ENCODE results near the gene CD1B.
"Not testable (repeated sequence)": the region's sequence is repeated elsewhere in the genome, so short reads cannot be mapped to it uniquely, and the experiment has no call there.

The CD1B gene

DNA sequence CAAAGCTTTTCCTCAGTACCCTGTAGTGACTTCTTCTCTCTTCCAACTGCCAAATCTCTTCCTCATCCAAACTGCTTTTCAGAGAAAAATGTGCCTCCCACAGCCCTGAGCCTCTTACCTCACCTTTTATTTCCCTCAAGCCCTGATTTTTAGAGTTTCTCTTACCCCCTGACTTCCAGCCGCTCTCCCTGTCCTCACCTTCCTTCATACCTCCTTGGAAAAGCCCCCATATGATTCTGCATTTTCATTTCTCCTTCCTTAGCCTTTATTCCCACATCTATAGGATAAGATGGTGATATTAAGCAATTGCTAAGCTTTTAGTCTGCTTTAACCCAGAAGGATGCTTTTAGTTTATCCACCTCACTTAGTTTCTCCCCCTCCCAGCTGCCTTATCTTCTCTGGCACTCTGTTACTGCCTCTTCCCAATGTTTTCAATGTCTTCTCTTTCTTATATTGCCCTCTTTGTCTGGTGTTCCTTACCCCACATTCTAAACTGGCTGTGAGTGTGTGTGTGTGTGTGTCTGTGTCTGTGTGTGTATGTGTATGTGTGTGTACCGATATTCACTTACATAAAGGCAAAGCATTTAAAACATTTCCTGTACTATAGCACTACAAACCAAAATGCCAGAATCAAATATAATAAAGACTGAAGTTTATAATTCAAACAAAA lies at the start of gene CD1B:
Gene CD1B, minus strand, starts transcription at position 51 of the 670 bp plus-strand sequence. CDS start 108 bp downstream, outside the sequence.
- Histone ChIP-seq H3K27ac (ENCODE audit: low read depth, low read length) (no peak within 1 kb of the TSS), H3K9ac (ENCODE audit: low read length) (no peak within 1 kb of the TSS), H3K4me1 (ENCODE audit: insufficient read depth, low read length) (no peaks in the 10 kb centered on the region), H3K9me3 (ENCODE audit: low read length) (no peaks in the 10 kb centered on the region), H3K36me3 (ENCODE audit: insufficient read depth, low read length) (no peaks in the 10 kb centered on the region), H3K4me3 (ENCODE audit: low read depth in 1 of 2, low read length in 2 of 2) (no peak within 1 kb of the TSS), H3K27me3 (ENCODE audit: control insufficient read depth in 1 of 2, insufficient read depth in 2 of 2, low read length in 2 of 2) (no peaks in the 10 kb centered on the region)

DNA sequence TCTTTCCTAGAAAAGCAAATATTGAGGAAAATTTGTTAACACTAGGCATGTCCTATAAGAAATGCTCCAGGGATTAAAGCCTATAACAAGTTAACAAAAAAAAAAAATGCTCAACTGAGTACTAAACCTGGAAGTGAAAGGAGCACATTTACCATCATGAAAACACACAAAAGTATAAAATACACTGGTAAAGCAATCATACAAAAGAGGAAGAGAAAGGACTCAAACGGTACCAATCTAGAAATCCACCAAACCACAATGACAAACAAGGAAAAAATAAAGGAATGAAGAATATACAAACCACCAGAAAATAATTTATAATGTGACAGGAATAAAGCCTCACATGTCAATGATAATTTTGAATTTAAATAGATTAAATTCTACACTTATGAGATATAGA lies 43.5 kb upstream of the CD1B start:
- no peak overlapping the region for H3K9ac ChIP-seq (ENCODE audit: low read length)
- no peaks in the 10 kb centered on the region for H3K27me3 ChIP-seq (ENCODE audit: control insufficient read depth in 1 of 2, insufficient read depth in 2 of 2, low read length in 2 of 2)
- no peaks in the 10 kb centered on the region for H3K4me1 ChIP-seq (ENCODE audit: insufficient read depth, low read length)
- no peaks in the 10 kb centered on the region for H3K36me3 ChIP-seq (ENCODE audit: insufficient read depth, low read length)
- H3K27ac ChIP-seq (ENCODE audit: low read depth, low read length), result no peak overlapping the region
- no peak overlapping the region for H3K4me3 ChIP-seq (ENCODE audit: low read depth in 1 of 2, low read length in 2 of 2)
- peaks cover 5% of the 10 kb centered on the region for H3K9me3 ChIP-seq (ENCODE audit: low read length)

DNA sequence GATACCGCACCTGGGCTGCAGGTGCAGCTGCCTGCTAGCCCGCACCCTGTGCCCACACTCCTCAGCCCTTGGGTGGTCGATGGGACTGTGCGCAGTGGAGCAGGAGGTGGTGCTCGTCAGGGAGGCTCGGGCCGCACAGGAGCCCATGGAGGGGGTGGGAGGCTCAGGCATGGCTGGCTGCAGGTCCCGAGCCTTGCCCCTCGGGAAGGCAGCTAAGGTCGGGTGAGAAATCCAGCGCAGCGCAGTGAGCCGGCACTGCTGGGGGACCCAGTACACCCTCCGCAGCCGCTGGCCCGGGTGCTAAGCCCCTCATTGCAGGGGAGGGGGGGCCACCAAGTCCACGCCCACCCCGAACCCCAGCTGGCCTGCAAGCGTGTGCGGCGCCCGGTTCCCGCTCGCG lies 42.8 kb upstream of the CD1B start:
- not testable (repeated sequence) for H3K9me3 ChIP-seq (ENCODE audit: low read length); H3K4me1 ChIP-seq (ENCODE audit: insufficient read depth, low read length); H3K27ac ChIP-seq (ENCODE audit: low read depth, low read length); H3K9ac ChIP-seq (ENCODE audit: low read length); H3K27me3 ChIP-seq (ENCODE audit: control insufficient read depth in 1 of 2, insufficient read depth in 2 of 2, low read length in 2 of 2); H3K36me3 ChIP-seq (ENCODE audit: insufficient read depth, low read length); H3K4me3 ChIP-seq (ENCODE audit: low read depth in 1 of 2, low read length in 2 of 2)

DNA sequence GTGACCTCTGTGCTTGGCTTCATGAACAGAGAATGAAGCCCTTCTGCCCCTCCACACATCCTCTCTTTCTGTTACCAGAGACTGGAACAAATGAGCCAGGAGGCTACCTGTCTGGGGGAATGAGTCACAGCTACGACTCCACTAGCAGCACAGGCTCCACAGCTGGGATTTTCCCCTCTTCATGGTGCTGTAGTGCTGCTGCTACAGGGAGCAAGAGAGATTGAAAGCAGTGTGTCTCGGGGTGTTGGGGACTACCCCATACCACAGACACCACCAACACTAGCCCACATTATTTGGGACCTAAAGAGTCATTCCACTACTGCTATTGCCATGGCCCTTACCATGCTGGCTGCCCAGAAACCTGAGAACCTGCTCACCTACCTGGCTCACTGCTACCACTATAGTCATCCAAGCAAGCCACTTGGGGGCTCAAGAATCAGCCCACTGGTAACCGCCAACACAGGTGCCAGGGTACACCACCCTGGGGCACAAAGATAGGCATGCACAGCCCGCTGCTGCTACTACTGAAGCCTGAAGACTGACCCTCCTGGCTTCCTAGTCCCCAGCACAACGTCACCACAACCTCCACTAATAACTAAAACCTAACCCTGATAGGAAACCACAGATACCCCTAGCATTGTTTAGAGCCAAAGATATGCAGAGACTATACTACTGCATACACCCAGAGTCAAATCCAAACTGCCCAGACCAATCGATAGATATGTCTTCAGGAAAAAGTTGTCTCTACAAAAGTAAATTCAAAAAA lies 40.0 kb upstream of the CD1B start:
- H3K27ac ChIP-seq (ENCODE audit: low read depth, low read length), result no peak overlapping the region
- H3K4me1 ChIP-seq (ENCODE audit: insufficient read depth, low read length), result no peaks in the 10 kb centered on the region
- no peaks in the 10 kb centered on the region for H3K27me3 ChIP-seq (ENCODE audit: control insufficient read depth in 1 of 2, insufficient read depth in 2 of 2, low read length in 2 of 2)
- H3K9ac ChIP-seq (ENCODE audit: low read length), result no peak overlapping the region
- no peak overlapping the region for H3K4me3 ChIP-seq (ENCODE audit: low read depth in 1 of 2, low read length in 2 of 2)
- peaks cover 5% of the 10 kb centered on the region for H3K9me3 ChIP-seq (ENCODE audit: low read length)
- no peaks in the 10 kb centered on the region for H3K36me3 ChIP-seq (ENCODE audit: insufficient read depth, low read length)

DNA sequence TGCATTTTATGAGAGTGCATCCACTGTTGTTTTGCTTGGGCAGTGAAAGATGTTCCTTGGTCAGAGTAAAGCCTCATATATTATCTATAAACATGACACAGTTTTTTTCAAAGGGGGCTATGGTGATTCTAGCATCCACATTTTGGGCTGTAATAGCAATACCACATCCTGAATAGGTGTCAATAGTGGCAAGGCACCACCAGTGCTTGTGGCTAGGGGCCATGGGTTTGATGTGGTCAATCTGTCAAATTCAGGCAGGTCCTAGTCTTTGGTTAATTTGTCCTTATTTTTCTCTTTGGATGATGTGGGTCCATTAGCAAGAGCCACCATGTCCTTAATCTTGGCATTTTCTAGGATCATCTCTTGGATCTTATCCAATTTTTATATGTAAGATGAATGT lies 35.5 kb upstream of the CD1B start:
- no peaks in the 10 kb centered on the region for H3K27me3 ChIP-seq (ENCODE audit: control insufficient read depth in 1 of 2, insufficient read depth in 2 of 2, low read length in 2 of 2)
- peaks cover 4% of the 10 kb centered on the region for H3K9me3 ChIP-seq (ENCODE audit: low read length)
- H3K9ac ChIP-seq (ENCODE audit: low read length), result no peak overlapping the region
- H3K36me3 ChIP-seq (ENCODE audit: insufficient read depth, low read length), result no peaks in the 10 kb centered on the region
- H3K4me1 ChIP-seq (ENCODE audit: insufficient read depth, low read length), result no peaks in the 10 kb centered on the region
- no peak overlapping the region for H3K4me3 ChIP-seq (ENCODE audit: low read depth in 1 of 2, low read length in 2 of 2)
- no peak overlapping the region for H3K27ac ChIP-seq (ENCODE audit: low read depth, low read length)

DNA sequence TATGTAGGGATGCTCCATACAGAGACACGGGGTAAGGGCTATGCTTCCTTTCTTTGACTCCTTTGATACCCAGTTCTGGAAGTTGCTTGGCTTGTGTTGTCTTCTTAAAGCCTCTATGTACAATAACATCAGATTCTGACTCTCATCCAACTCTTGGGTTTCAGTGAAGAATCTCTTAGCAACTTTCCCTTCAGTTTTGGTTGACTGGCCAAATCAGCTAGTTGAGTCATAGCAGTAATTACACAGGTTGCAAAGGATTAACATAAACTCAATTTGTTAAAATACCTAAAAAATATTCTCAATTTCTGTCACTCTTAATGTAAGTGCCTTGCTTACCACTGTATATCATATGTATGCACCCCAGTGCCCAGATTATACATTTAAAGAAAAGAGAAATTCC lies 31.6 kb upstream of the CD1B start:
- Histone ChIP-seq H3K36me3 (ENCODE audit: insufficient read depth, low read length) (no peaks in the 10 kb centered on the region), H3K27me3 (ENCODE audit: control insufficient read depth in 1 of 2, insufficient read depth in 2 of 2, low read length in 2 of 2) (no peaks in the 10 kb centered on the region), H3K27ac (ENCODE audit: low read depth, low read length) (no peak overlapping the region), H3K4me3 (ENCODE audit: low read depth in 1 of 2, low read length in 2 of 2) (no peak overlapping the region), H3K4me1 (ENCODE audit: insufficient read depth, low read length) (no peaks in the 10 kb centered on the region), H3K9me3 (ENCODE audit: low read length) (no peaks in the 10 kb centered on the region), H3K9ac (ENCODE audit: low read length) (no peak overlapping the region)

DNA sequence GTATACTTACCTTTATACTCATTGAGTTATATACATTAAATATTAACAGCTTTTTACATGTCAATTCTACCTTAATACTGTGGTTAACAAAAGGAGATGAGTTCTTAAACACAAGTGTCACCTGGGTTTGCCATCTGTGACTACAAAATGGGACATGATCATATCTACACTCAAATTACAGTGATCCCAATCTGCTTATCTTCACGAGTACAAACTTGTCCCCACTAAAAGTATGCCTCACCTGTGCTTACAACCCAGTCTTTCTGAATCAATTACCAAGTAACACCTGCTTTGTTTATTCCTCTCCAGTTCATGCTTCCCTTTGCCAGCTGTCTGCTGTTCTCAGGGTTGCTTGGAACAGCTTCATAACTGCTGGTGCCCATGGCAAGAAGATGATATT lies 31.2 kb upstream of the CD1B start:
- H3K27me3 ChIP-seq (ENCODE audit: control insufficient read depth in 1 of 2, insufficient read depth in 2 of 2, low read length in 2 of 2), result no peaks in the 10 kb centered on the region
- no peak overlapping the region for H3K27ac ChIP-seq (ENCODE audit: low read depth, low read length)
- no peaks in the 10 kb centered on the region for H3K9me3 ChIP-seq (ENCODE audit: low read length)
- no peaks in the 10 kb centered on the region for H3K36me3 ChIP-seq (ENCODE audit: insufficient read depth, low read length)
- H3K9ac ChIP-seq (ENCODE audit: low read length), result no peak overlapping the region
- no peaks in the 10 kb centered on the region for H3K4me1 ChIP-seq (ENCODE audit: insufficient read depth, low read length)
- no peak overlapping the region for H3K4me3 ChIP-seq (ENCODE audit: low read depth in 1 of 2, low read length in 2 of 2)

DNA sequence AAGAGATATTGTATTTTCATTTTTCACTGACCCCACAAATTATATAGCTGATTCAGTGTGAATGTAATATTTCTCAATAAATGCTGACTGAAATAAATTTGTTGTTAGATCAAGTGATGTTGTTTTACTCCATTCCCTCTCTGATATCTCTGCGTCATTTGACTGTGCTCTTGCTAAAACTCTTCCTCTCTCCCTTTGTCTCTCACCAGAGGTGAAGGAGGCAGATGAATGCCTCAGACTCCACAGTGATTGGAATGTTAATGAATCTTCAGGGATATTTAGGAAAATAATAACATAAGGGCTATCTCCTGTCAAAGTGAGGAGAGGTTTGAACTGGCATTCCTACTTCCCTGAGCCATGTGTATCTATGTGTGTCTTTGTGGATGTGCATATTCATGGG lies 26.1 kb upstream of the CD1B start:
- H3K4me3 ChIP-seq (ENCODE audit: low read depth in 1 of 2, low read length in 2 of 2), result no peak overlapping the region
- no peaks in the 10 kb centered on the region for H3K27me3 ChIP-seq (ENCODE audit: control insufficient read depth in 1 of 2, insufficient read depth in 2 of 2, low read length in 2 of 2)
- no peak overlapping the region for H3K27ac ChIP-seq (ENCODE audit: low read depth, low read length)
- H3K36me3 ChIP-seq (ENCODE audit: insufficient read depth, low read length), result no peaks in the 10 kb centered on the region
- H3K9me3 ChIP-seq (ENCODE audit: low read length), result no peaks in the 10 kb centered on the region
- H3K4me1 ChIP-seq (ENCODE audit: insufficient read depth, low read length), result no peaks in the 10 kb centered on the region
- no peak overlapping the region for H3K9ac ChIP-seq (ENCODE audit: low read length)

DNA sequence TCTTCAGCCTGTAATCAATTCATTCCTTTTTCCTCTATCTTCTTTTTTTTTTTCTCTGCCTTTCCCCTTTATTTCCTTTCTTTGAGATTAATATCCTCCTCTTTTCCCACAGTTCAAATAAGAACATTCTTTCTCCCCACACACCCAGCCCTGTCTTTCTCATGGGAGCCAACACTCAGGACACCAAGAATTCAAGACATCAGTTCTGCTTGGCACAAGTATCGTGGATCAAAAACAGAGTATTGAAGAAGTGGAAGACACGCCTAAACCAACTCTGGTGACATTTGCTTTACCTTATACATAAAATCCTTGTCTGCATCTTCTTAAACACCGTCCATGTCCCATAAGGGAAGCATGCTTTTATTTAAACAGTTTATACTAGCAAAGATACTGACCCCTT lies 25.3 kb upstream of the CD1B start:
- no peak overlapping the region for H3K27ac ChIP-seq (ENCODE audit: low read depth, low read length)
- H3K9me3 ChIP-seq (ENCODE audit: low read length), result no peaks in the 10 kb centered on the region
- no peaks in the 10 kb centered on the region for H3K27me3 ChIP-seq (ENCODE audit: control insufficient read depth in 1 of 2, insufficient read depth in 2 of 2, low read length in 2 of 2)
- H3K9ac ChIP-seq (ENCODE audit: low read length), result no peak overlapping the region
- no peaks in the 10 kb centered on the region for H3K36me3 ChIP-seq (ENCODE audit: insufficient read depth, low read length)
- no peak overlapping the region for H3K4me3 ChIP-seq (ENCODE audit: low read depth in 1 of 2, low read length in 2 of 2)
- H3K4me1 ChIP-seq (ENCODE audit: insufficient read depth, low read length), result no peaks in the 10 kb centered on the region

DNA sequence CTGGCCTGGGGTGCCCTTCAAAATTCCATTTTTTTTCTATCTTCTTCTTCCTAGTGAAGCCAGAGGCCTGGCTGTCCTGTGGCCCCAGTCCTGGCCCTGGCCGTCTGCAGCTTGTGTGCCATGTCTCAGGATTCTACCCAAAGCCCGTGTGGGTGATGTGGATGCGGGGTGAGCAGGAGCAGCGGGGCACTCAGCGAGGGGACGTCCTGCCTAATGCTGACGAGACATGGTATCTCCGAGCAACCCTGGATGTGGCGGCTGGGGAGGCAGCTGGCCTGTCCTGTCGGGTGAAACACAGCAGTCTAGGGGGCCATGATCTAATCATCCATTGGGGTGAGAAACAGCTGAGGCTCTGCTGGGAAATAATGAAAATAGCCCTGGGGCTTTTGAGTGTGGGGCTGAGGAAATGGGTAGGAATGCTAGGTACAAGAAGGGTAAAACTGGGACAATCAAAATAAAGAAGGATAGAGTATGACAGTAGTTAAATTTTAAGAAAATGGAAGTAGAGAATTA lies 24.5 kb upstream of the CD1B start:
- Histone ChIP-seq H3K9ac (ENCODE audit: low read length) (no peak overlapping the region), H3K4me3 (ENCODE audit: low read depth in 1 of 2, low read length in 2 of 2) (no peak overlapping the region), H3K27ac (ENCODE audit: low read depth, low read length) (no peak overlapping the region), H3K4me1 (ENCODE audit: insufficient read depth, low read length) (no peaks in the 10 kb centered on the region), H3K9me3 (ENCODE audit: low read length) (no peaks in the 10 kb centered on the region), H3K27me3 (ENCODE audit: control insufficient read depth in 1 of 2, insufficient read depth in 2 of 2, low read length in 2 of 2) (no peaks in the 10 kb centered on the region), H3K36me3 (ENCODE audit: insufficient read depth, low read length) (no peaks in the 10 kb centered on the region)

DNA sequence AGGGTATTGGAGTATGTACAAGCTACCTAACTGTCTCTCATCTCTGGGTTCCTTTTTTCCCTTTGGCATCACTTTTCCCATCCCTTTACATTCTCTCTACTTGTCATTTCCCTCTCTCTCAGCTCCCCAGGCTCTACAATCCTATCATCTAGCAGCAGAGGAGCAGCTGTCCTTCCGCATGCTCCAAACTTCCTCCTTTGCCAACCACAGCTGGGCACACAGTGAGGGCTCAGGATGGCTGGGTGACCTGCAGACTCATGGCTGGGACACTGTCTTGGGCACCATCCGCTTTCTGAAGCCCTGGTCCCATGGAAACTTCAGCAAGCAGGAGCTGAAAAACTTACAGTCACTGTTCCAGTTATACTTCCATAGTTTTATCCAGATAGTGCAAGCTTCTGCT lies 22.9 kb upstream of the CD1B start:
- Histone ChIP-seq H3K27ac (ENCODE audit: low read depth, low read length) (no peak overlapping the region), H3K4me1 (ENCODE audit: insufficient read depth, low read length) (no peaks in the 10 kb centered on the region), H3K4me3 (ENCODE audit: low read depth in 1 of 2, low read length in 2 of 2) (no peak overlapping the region), H3K9me3 (ENCODE audit: low read length) (no peaks in the 10 kb centered on the region), H3K27me3 (ENCODE audit: control insufficient read depth in 1 of 2, insufficient read depth in 2 of 2, low read length in 2 of 2) (no peaks in the 10 kb centered on the region), H3K36me3 (ENCODE audit: insufficient read depth, low read length) (no peaks in the 10 kb centered on the region), H3K9ac (ENCODE audit: low read length) (no peak overlapping the region)

Measured in muscle layer of colon (tissue), 2 donors.